CD4-positive, alpha-beta T cell treated with Interleukin-6 at 100 ng/mL for 8 hours (primary cell): ENCODE results near the gene BNC2.
"Not testable (repeated sequence)": the region's sequence is repeated elsewhere in the genome, so short reads cannot be mapped to it uniquely, and the experiment has no call there.

ENCODE experiments used
- DNase-seq: peaks from one replicate; pipeline ENCODE4 v3.0.0-alpha.2; 2020; ENCODE audit warnings: mixed read lengths, low spot score

BNC2 gene

DNA sequence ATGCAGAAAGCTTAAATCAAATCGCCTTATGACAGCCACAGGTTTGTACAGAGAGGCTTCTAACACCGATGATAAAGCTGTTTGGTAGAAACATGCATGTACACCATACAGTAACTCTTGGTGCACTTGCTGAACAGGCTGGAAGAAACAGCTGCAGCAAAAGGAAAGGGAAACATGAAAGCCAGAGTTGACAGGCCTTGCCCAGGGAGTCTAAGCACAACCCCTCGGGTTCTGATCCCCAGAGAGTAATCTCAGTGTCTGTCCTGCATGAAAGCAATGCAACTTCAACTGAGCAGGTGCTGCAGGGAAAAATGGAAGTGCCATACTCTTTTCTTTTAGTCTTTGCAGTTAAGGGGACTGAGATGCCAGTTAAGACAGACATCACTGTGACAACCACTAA, 419.9 kb downstream of the BNC2 start:
- no peak for DNase-seq

DNA sequence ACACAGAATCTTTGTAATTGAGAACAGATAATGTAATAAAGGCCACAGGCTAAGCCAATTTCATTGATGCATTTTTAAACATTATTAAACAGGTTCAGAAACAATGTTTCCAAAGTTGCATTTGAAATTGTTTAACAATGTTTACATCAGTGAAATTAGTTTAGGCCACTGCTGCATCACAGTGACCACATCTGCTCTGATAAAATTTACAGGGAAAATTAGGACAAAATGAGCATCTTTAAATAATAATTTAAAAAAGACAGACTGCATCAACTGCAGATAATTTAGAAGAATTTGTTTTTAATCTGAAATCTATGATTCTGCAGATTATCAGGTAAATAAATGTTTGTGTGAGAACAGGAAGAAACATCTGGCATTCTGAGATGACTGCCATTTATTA, 420.4 kb downstream of the BNC2 start:
- DNase-seq, result no peak

DNA sequence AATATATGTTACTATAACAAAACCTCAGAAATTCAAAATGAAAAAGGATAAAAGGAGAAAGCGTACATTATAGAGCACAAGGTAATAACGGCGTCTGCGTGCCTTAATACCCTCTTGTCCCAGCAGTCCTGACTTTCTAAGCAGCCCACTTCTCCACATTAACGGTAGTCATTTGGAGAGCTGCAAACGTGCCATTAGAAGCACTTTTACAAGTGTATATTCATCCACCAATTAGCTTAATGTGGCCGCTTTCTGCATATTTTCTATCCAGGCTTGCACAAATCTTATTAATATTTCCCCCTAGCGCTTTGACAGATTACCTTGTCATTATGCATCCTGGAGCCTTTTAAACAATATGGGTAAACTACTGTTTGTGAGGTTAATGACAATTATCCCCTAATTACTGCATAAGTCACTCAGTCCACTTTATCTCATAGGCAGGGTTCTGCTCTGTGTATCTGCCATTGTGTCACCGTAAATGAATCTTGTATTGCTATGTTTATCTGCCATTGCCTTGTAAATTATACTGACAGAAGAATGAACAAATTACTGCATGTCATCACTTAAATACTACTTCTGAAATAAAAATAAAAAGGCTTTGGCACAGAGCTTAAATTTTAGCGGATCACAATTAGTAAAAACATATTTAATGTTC, 421.3 kb downstream of the BNC2 start:
- DNase-seq, result no peak

DNA sequence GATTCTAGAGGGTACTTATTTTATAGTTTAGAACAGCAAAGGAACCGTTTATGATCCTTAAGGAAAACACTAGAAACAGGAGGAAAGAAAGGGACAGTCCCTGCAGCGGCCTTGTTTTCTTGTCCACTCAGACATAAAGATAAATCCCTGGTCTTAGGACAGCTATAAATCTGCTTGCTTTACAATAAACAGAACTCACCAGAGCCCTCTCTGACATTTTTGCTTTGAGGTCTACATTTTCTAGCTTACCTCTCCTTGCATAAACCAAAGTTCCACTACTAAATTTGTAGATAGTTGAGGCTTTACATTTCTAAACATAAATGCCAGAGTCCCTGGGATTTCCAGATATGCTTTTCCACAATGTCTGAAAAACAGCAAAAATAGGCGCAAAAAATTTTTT, 422.5 kb downstream of the BNC2 start:
- no peak for DNase-seq

DNA sequence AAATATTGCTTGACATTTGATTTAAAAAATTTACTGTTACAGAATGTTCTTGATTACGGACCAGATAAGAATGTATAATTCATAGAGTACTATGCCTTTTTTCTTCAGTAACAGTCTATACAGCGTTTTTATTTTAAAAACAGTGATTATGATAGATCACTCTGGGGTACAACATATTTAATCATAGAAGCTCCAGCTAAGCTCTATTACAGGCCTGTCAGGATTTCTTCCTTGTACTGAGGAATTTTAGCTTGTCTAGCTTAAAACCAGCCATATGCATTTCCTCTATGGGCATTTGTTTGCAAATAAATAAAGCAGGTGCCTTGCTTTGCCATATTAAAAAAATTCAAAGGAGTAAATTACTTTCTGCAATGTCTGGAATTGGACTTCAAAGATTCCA, 423.8 kb downstream of the BNC2 start:
- no peak for DNase-seq

DNA sequence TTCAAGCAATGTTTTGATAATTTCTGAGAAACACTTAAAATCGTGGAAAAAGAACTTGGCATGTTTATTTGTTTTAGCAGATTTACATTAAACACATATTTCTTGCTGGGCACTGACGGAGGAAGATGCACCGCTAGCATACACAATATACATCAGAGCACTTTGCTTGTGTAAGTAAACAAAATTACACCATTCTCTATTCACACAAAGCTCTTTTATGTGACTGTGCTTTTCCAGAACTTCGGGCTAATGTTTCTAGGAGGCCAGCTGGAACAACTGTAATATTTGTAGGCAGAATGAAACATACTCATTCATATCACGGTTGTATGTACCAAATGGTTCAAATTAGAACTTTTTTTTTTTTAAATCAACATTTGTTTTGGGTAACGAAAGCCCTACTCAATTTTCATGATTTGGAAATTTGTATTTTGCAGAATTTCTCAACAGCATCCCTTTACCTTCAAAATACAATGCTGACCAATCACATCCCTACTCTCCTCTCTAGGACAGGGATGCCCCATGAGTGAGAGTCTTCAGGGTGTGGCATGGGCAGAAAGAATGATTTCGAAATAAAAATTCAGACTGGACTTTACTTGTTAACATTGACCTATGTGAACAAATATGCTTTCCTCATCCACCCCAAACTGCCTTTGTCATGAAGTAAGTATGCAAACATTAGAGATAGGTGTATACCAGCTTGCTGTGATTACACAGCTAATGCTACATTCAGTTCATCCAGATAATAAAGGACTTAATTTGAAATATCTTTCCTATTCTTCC, 425.1 kb downstream of the BNC2 start:
- DNase-seq, result no peak

DNA sequence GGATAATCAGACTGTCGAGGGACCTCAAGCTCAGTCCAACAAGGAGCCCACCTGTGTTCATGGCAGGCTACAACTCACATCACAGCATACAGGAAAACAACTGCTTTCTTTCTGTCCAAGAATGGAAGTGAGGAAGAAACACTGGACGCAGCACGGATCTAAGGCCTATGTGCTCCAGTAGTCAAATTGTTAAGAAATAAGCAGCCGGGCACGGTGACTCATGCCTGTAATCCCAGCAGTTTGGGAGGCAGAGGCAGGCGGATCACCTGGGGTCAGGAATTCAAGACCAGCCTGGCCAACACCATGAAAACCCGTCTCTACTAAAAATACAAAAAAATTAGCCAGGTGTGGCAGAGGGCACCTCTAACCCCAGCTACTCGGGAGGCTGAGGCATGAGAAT, 427.8 kb downstream of the BNC2 start:
- no peak for DNase-seq

DNA sequence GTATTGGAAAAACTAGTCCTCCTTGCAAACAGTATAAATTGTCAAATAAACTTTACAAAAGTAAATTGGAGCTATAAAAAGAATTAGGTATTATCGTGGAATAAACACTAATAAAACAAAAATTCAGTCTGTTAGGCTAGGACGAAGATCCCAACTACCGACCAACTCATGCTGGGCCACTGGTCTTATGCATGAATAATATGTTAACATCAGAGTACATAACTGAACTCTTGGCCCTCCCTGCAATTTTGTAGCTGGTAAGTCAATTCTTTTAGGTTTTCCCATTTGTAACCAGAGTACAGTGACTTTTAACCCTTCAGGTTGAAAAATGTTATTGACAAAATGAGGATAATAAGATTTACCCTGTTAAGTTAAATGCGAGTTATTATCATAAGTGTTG, 428.7 kb downstream of the BNC2 start:
- DNase-seq, result no peak

DNA sequence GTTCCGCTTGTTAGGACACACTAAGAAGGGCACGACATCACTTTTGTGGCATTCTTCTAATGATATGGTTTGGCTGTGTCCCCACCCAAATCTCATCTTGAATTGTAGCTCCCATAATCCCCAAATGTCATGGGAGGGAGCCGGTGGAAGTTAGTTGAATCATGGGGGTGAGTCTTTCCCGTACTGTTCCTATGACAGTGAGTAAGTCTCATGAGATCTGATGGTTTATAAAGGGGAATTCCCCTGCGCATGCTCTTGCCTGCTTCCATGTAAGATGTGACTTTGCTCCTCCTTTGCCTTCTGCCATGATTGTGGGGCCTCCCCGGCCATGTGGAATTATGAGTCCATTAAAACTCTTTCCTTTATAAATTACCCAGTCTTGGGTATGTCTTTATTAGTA, 431.6 kb downstream of the BNC2 start:
- DNase-seq, result not testable (repeated sequence)

DNA sequence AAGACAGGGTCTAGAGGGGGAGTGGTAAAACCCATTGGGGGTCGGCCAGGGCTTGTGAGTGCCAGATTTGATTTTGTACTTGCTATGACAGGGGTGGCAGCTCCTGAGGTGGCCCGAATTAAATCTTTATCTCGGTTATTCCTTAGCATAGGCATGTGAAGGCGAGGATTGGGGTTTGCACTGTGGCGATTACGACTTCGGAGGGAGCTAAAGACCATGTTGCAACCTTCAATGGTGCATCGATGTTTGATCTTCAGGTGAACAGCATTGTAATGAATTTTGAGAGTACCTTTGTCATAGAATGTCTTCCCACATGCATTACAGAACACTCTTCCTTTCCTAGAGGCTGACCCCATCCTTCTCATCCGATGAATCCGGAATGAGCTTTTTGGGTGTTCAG, 433.9 kb downstream of the BNC2 start:
- DNase-seq, result no peak

DNA sequence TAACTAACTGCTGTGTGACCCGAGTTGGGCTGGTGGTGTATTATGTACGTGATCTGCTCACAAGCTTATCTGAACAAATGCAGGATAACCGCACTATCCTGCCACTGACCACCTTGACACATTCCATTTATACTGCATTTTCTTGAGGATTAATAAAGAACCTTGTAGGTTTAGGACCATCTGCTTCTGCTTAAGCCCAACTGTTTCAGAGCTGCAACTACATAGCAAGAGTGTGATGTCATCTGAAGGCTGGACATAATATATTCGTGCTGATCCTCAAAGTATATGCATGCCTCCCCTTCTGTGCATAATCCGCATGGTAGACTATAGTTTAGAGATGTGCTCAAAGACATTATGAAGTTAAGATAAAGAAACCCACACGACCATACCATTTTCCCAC, 435.9 kb downstream of the BNC2 start:
- no peak for DNase-seq

DNA sequence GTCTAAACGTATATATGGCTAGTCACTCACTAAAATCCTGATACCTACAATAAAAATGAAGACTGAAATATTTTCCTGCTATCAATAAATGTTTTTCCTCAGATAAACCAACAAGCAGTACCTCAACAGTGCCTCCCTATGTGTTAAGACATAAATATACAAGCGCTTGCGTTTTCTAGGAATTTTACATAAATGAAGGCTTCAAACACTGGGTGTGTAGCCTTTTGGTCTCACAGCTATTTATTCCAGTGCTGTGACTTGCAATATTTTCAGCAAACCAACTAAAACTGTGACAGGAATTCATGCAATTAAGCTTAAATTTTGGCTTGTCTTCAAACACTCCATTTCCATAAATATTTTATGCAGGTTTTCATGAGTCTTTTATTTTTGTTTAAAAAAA, 437.0 kb downstream of the BNC2 start:
- no peak for DNase-seq

DNA sequence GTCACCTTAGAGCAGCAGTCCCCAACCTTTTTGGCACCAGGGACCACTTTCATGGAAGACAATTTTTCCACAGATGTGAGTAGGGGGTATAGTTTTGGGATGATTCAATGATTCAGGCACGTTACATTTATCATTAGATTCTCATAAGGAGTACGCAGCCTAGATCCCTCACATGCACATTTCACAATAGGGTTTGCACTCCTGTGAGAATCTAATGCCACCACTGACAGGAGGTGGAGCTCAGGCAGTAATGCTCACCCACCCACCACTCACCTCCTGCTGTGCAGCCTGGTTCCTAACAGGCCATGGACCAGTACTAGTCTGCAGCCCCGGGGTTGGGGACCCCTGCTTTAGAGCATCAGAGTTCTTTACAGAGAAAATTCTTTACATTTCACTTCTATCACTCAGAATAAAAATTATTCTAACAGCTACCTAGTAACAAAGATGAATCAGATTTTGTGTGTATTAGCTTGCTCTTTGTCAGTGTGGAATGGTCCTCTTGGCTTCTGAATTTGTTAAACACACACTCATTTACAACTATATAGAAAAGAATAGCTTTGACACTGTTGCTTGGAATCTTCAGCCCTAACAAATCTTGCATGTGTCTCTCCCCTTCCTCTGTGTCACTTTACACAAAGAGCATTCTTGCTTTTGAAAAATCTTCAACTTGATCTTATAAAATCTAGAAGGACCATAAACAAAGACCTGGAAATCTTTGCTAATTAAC, 438.6 kb downstream of the BNC2 start:
- no peak for DNase-seq

DNA sequence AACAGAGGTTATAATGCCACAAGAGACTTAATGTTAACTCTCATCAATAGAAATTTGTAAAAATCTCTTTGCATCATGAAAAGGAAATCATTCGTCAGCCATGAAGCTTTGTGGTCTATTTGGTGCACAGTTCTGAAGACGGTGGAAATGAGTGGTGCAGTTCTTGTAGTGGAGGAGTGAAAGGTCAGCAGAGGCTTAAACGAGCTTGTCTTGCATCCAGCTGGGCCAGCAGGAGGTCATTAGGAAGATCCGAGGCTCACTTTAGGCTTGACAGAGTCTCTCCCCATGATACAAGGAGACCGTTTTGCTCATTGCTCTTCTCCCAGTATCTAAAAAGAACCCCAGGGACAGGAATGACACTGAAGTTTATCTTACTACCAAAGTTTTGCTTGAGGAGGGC, 440.8 kb downstream of the BNC2 start:
- DNase-seq, result no peak

DNA sequence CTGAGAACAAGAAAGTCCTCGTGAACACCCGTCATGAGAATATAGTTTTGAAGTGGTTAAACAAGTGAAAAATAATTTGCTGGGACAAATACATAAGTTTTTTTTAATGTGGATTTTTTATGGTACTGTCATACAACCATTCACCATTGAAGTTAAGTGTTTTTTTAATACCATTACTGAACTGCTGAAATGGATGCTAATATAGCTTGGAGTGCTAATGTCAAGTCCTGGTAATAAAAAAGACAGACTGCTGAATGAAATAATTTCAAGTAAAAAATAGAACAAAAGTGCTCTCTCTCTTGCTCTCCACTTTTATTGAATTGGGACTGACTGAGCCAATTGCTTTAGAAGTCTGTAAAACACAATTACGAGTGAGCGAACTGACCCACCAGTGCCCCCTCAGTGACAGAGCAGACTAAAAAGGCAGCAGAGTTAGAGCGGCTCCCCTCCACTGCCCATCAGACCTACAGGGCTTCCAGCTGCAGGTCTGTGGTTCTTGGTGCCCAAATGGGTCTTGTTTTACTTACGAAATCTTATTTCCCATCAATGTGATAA, 442.5 kb downstream of the BNC2 start:
- DNase-seq, result no peak

DNA sequence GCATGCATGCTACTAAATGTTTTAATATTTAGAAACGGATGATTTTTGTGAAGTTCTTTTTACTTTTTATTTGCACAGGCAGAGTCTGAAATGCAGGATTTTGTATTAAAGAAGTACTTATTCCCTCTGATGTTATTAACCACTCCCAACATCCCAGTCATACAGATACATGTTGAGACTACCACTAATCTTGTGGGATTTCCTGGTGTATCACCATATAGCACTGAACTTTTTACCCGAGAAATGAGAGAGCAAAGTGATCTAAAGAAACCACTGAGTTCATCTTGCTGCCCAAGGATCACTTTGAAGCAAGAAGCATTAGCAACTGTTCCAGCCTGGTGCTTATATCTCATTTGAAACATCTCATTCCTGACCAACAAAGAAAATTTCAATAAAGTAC, 443.8 kb downstream of the BNC2 start:
- DNase-seq, result no peak

DNA sequence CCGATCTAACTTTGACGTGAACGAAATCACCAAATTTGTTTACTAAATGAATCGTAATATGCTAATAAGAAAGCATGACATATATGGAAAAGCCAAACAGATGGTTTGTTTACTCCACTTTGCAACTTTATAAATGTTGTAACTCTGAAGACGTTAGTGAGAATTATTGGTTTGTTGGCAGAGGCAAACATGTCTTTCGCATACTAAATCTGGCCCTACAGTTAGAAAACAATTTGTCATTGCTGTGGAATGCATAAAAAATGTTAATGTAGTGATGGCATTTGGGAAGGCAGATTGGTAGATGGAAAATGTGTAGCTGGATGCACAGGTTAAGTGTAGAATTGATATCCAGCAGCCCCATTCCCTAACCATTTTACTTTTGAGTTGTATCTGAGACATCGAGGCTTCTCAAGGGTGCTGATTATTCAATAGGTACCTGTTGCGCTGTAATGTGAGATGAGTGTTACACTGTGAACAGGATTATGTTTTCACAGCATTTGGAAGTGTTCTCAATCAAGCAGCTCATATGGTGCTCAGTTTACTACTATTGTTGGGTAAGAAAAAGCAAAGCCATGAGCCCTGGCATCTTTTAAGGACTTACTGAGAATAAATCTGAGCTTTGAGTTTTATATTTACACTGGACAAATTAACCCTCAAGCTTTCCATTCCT, 444.8 kb downstream of the BNC2 start:
- DNase-seq, result no peak

DNA sequence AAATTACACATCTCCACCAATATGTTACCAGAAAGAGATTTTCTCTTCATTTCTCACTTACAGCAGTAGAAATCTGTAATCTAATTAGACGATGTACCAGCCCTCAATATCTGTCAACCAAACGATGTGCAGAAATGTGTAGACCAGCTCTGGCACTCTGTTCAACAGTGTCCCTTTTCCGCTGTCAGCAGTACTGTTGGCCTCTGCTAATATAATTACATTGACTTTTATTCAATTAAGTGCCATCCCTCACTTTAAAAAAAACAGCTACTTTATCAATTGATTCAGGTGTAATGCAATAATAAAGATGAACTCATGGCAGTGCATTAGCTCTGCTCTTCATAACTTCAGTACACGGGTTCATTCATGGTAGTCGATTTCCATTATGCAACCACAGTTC, 448.4 kb downstream of the BNC2 start:
- no peak for DNase-seq

DNA sequence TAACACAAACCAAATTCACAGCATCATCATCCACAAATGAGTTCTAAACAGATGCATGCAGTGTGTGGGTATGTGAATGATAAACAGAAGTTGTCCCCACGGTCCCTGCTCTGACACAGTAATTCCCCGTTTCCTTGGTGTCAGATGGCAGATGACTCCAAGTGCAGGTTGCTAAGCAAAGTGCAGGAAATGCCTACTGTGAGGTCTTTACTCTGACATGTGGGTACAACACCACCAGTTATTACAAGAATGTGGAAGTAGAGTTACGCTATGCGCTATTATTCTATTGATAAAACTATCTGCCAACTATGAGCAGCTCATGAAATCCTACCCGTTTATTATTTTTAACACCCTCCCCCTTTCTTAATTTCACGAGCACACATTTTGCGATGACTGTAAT, 448.9 kb downstream of the BNC2 start:
- DNase-seq, result no peak

DNA sequence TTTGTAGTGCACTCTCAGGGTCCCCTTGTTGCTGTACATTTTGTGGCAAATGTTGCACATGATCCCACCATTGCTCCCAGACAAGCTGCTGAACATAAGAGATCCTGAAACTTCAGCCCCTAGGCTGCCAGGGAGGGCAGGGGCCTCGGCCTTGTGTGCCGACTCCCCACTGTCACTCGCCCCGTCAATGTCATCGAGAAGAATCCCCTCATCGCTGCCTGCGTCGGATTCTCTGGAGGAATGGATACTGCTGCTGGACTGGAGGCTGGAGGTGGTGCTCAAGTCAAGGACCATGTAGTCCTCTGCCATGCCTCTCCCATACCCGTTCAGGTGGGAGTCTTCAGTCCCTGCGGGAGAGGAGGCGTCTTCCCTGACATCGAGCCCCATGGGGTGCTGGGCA, 451.3 kb downstream of the BNC2 start:
- no peak for DNase-seq

DNA sequence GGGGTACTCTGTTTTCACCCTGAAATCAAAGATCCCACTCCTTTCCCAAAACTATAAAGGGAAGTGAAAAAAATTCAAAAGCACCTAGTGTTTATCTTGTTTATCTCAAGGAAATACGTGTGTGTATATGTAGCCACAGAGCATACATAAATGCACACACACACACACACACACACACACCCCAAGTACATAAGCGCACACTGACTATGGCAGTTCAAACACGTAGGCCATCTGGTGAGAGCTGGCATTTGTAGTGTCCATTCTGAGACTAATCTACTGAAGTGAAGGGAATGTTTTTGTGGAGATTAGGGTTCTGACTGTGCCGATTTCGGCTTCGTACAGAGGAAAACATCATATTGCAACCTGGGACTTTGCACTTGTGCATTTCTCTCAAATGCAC, 451.7 kb downstream of the BNC2 start:
- DNase-seq, result no peak

DNA sequence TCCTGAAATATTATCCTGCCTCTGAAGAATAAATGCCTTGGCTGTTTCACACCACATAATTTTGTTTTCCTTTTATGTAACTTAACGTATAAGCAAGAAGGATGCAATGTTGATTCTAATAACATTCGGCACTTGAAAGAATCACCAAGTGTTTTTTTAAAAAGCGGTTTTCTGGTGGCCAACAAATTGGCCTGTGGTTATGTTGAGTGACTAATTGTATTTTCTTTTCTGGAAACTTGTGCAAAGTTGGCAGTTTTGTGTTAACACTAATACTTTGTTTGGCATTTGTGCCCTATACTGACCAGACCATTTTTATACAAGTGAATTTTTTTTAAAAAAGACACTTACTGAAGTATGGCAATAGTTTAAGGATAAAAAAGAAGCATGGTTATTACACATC, 452.7 kb downstream of the BNC2 start:
- DNase-seq, result no peak

DNA sequence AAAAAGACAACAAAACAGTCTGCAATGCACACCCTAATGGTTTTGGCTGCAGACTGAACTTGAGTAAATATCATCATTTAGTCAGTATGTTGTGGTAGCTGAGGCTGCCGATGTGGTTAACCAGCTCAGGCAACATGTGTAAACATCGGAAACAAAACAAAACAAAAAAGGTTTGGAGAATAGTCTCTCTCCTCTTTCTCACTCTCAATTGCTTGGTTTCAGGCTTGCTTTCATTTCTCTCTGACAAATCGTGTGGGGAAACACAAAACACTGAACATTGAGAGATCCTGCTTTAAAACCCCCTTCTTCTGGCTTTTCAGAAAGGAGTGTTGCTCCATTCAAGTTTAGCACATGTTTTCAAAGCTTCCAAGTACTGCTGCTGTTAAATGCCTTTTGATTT, 453.3 kb downstream of the BNC2 start:
- no peak for DNase-seq
